ENCODE measurements around the gene KCNAB1. TPM values are rescaled to one million over a fixed set of nuclear protein-coding genes. Genes with fewer than 3 reads are reported as not detected.

Gene KCNAB1
- total RNA-seq, 1 experiment from 2014 or later, result 1.4 TPM

GRCh38 chr3:156334841-156335545, 214.6 kb downstream of the KCNAB1 start:
- Histone ChIP-seq H3K4me3 (no peak overlapping the region), H2AFZ (no peak overlapping the region), H3F3A (ENCODE audit: insufficient read depth, low read depth) (no peaks in the 10 kb centered on the region), H3K4me1 (replicated peaks; ENCODE audit: insufficient read depth) (no peaks in the 10 kb centered on the region), H3K9me2 (ENCODE audit: insufficient read depth) (0 out of 2 replicates have a peak, but pooled peaks cover 3% of the 10 kb centered on the region), H3K79me2 (ENCODE audit: low read depth) (no peaks in the 10 kb centered on the region), H3K9me3 (ENCODE audit: insufficient read depth, low read depth) (no peaks in the 10 kb centered on the region), H3K27ac (no peak overlapping the region), H3K4me2 (no peak overlapping the region), H3K27me3 (ENCODE audit: insufficient read depth, low read depth) (no peaks in the 10 kb centered on the region), H3K36me3 (ENCODE audit: low read depth) (no peaks in the 10 kb centered on the region), H4K20me1 (ENCODE audit: insufficient read depth) (no peaks in the 10 kb centered on the region)
- no TSS peak for BruUV-seq (replicated peaks)
- POLR2A ChIA-PET (ENCODE audit: unreplicated experiment), result no interaction called here
- intact Hi-C loops (cut with micrococcal nuclease; ENCODE audit: unreplicated experiment), result no loop called here
- CTCF ChIA-PET, result no interaction called here
- no peak for DNase-seq
- TF ChIP-seq EZH2 (IDR thresholded peaks at IDR 0.05; ENCODE audit: low read depth), result no peak
- TF ChIP-seq, protein P1, sequence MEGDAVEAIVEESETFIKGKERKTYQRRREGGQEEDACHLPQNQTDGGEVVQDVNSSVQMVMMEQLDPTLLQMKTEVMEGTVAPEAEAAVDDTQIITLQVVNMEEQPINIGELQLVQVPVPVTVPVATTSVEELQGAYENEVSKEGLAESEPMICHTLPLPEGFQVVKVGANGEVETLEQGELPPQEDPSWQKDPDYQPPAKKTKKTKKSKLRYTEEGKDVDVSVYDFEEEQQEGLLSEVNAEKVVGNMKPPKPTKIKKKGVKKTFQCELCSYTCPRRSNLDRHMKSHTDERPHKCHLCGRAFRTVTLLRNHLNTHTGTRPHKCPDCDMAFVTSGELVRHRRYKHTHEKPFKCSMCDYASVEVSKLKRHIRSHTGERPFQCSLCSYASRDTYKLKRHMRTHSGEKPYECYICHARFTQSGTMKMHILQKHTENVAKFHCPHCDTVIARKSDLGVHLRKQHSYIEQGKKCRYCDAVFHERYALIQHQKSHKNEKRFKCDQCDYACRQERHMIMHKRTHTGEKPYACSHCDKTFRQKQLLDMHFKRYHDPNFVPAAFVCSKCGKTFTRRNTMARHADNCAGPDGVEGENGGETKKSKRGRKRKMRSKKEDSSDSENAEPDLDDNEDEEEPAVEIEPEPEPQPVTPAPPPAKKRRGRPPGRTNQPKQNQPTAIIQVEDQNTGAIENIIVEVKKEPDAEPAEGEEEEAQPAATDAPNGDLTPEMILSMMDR (conservative IDR thresholded peaks at IDR 0.05), result no peak

DNA sequence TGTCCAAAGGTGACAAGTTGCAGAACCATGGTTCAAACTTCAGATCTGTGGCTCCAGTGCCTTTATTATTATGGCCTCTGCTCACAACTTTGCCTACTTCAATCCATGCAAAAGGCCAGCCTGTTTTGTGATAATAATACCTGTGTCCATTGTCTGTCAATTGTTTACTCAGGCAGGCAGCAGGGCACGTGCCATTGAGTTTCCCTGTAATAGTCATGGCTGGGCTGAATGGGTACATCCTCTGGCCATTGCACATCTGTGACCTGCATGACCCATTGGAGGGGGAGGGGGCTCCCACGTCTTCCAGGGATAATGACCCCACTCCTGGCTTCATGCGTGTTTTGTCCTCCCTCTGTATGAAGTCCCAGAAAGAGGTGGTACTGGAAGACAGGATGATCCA, 219.1 kb downstream of the KCNAB1 start:
- no peak overlapping the region for H3K27ac ChIP-seq
- no peak overlapping the region for H2AFZ ChIP-seq
- no peaks in the 10 kb centered on the region for H3F3A ChIP-seq (ENCODE audit: insufficient read depth, low read depth)
- TF ChIP-seq, protein P1 (conservative IDR thresholded peaks at IDR 0.05), result no peak
- no peak for TF ChIP-seq EZH2 (IDR thresholded peaks at IDR 0.05; ENCODE audit: low read depth)
- H3K79me2 ChIP-seq (ENCODE audit: low read depth), result no peaks in the 10 kb centered on the region
- intact Hi-C loops (cut with micrococcal nuclease; ENCODE audit: unreplicated experiment), result no loop called here
- no peaks in the 10 kb centered on the region for H3K4me1 ChIP-seq (replicated peaks; ENCODE audit: insufficient read depth)
- DNase-seq, result no peak
- H3K4me3 ChIP-seq, result no peak overlapping the region
- BruUV-seq (replicated peaks), result no TSS peak
- H3K9me2 ChIP-seq (ENCODE audit: insufficient read depth), result no peaks in the 10 kb centered on the region
- CTCF ChIA-PET, result no interaction called here
- no peaks in the 10 kb centered on the region for H4K20me1 ChIP-seq (ENCODE audit: insufficient read depth)
- H3K4me2 ChIP-seq, result no peak overlapping the region
- no peaks in the 10 kb centered on the region for H3K36me3 ChIP-seq (ENCODE audit: low read depth)
- no peaks in the 10 kb centered on the region for H3K9me3 ChIP-seq (ENCODE audit: insufficient read depth, low read depth)
- H3K27me3 ChIP-seq (ENCODE audit: insufficient read depth, low read depth), result no peaks in the 10 kb centered on the region
- POLR2A ChIA-PET (ENCODE audit: unreplicated experiment), result no interaction called here

GRCh38 chr3:156341332-156341731, 221.0 kb downstream of the KCNAB1 start:
- ChIA-PET CTCF (no interaction called here), POLR2A (ENCODE audit: unreplicated experiment) (interaction anchor here (0.7 kb wide), 1 partner anchor 132 kb away, joined by 6 read pairs; no protein-coding TSS in a partner anchor)
- H3K27me3 ChIP-seq (ENCODE audit: insufficient read depth, low read depth), result no peaks in the 10 kb centered on the region
- H3K27ac ChIP-seq, result no peak overlapping the region
- H3F3A ChIP-seq (ENCODE audit: insufficient read depth, low read depth), result no peaks in the 10 kb centered on the region
- H3K9me3 ChIP-seq (ENCODE audit: insufficient read depth, low read depth), result no peaks in the 10 kb centered on the region
- H3K36me3 ChIP-seq (ENCODE audit: low read depth), result no peaks in the 10 kb centered on the region
- no TSS peak for BruUV-seq (replicated peaks)
- TF ChIP-seq, protein P1 (conservative IDR thresholded peaks at IDR 0.05), result no peak
- no peak for TF ChIP-seq EZH2 (IDR thresholded peaks at IDR 0.05; ENCODE audit: low read depth)
- H2AFZ ChIP-seq, result no peak overlapping the region
- H3K4me2 ChIP-seq, result no peak overlapping the region
- H3K4me1 ChIP-seq (replicated peaks; ENCODE audit: insufficient read depth), result no peaks in the 10 kb centered on the region
- no peaks in the 10 kb centered on the region for H4K20me1 ChIP-seq (ENCODE audit: insufficient read depth)
- intact Hi-C loops (cut with micrococcal nuclease; ENCODE audit: unreplicated experiment), result loop anchor here (10.0 kb wide), 1 partner anchor 317 kb away; no protein-coding TSS in a partner anchor
- no peaks in the 10 kb centered on the region for H3K79me2 ChIP-seq (ENCODE audit: low read depth)
- no peak overlapping the region for H3K4me3 ChIP-seq
- DNase-seq, result no peak
- no peaks in the 10 kb centered on the region for H3K9me2 ChIP-seq (ENCODE audit: insufficient read depth)

Measured in PC-9 (cell line).